Skeletal muscle tissue (tissue), 4 donors: Measurements from ENCODE around the gene CELF1. TPM values are rescaled to one million over a fixed set of nuclear protein-coding genes. Genes with fewer than 3 reads are reported as not detected.
"Not testable (repeated sequence)": the region's sequence is repeated elsewhere in the genome, so short reads cannot be mapped to it uniquely, and the experiment has no call there.

Source experiments
- H3K27ac ChIP-seq: one replicate; pipeline ENCODE4 v1.7.0; 2013; ENCODE audit warnings: mild to moderate bottlenecking, low read depth, low read length, inconsistent platforms
- H3K27me3 ChIP-seq, 3 donors: one replicate each; pipeline ENCODE4 v1.7.0; 2013; ENCODE audit warnings: low read length in 3 of 3; ENCODE audit not compliant: control insufficient read depth in 3 of 3, insufficient read depth in 3 of 3
- H3K36me3 ChIP-seq, 3 donors: one replicate each; pipeline ENCODE4 v1.7.0; 2013; ENCODE audit warnings: low read length in 3 of 3; ENCODE audit not compliant: control insufficient read depth in 3 of 3, insufficient read depth in 3 of 3
- H3K4me1 ChIP-seq, 3 donors: one replicate each; pipeline ENCODE4 v1.7.0; 2013; ENCODE audit warnings: low read length in 3 of 3, mild to moderate bottlenecking in 3 of 3; ENCODE audit not compliant: control insufficient read depth in 3 of 3, insufficient read depth in 3 of 3
- H3K4me3 ChIP-seq, 3 donors: one replicate each; pipeline ENCODE4 v1.7.0; 2013; ENCODE audit warnings: low read length in 3 of 3
- H3K9ac ChIP-seq, 3 donors: one replicate each; pipeline ENCODE4 v1.7.0; 2013; ENCODE audit warnings: low read length in 3 of 3, mild to moderate bottlenecking in 3 of 3, moderate library complexity in 2 of 3, low read depth in 1 of 3
- H3K9me3 ChIP-seq, 3 donors: one replicate each; pipeline ENCODE4 v1.7.0; 2013; ENCODE audit warnings: low read length in 3 of 3; ENCODE audit not compliant: control insufficient read depth in 3 of 3
- total RNA-seq: library from RNA; depleted of rRNA; stranded (reverse); fragments of >200 nt; gene quantifications from one replicate; pipeline ENCODE4 v1.2.3, GENCODE V29; 2014
- donor health status: Osteomylitis.

The CELF1 gene
- total RNA-seq, 1 donor from 2014 or later = 74.6 TPM

DNA sequence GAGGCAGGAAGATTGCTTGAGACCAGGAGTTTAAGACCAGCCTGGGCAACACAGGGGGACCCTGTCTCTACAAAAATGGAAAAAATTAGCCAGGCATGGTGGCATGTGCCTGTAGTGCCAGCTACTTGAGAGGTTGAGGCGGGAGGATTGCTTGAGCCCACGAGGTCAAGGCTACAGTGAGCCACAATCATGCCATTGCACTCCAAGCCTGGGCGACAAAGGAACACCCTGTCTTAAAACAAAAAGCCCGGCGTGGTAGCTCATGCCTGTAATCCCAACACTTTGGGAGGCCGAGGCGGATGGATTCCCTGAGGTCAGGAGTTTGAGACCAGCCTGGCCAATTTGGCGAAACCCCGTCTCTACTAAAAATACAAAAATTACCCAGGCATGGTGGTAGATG, 22.2 kb downstream of the CELF1 start:
- not testable (repeated sequence) for H3K9me3 ChIP-seq, H3K36me3 ChIP-seq, H3K27ac ChIP-seq, H3K9ac ChIP-seq, H3K27me3 ChIP-seq, H3K4me3 ChIP-seq
- peaks cover 10 to 21% (median 19%) of the 10 kb centered on the region in 3 donors for H3K4me1 ChIP-seq

DNA sequence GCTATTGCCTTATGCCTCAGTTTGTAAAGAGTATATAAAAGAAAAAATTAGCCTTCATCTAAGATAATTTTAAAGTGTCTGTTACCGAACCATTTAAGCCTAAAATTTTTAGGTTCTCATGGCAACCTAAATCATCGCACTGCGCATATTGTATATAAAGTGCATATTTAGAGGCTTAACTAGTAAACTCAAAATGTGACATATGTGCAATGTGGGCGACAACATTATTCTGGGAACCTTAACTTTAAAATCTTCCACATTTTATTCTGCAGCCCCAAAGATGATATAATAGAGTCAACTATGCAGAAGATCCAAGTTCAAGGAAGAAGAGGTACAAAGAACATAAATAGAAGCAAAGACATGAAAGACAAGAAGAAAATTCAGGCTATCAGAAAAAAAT, 23.0 kb downstream of the CELF1 start:
- peaks cover 16 to 28% (median 25%) of the 10 kb centered on the region in 3 donors for H3K4me1 ChIP-seq

DNA sequence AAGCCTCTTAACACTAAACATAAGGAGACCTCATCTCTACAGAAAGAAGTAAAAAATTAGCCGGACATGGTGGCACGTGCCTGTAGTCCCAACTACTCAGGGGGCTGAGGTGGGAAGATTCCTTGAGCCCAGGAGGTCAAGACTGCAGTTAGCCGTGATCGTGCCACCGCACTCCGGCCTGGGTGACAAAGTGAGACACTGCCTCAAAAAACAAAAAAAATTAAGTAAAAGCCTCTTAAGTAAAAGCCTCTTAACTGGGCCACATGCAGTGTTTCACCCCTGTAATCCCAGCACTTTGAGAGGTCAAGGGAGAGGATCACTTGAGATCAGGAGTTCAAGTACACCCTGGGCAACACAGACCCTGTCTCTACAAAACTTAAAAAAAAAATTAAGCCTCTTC, 25.7 kb downstream of the CELF1 start:
- Histone ChIP-seq H3K9me3 (no peaks in the 10 kb centered on the region), H3K27ac (no peak overlapping the region), H3K9ac (no peak overlapping the region), H3K36me3 (no peaks in the 10 kb centered on the region), H3K4me1 (peaks cover 26 to 43% (median 34%) of the 10 kb centered on the region in 3 donors), H3K27me3 (no peaks in the 10 kb centered on the region), H3K4me3 (no peak overlapping the region)

More for the DNA sequence above, 23.0 kb downstream of the CELF1 start:
- Histone ChIP-seq H3K27me3 (no peaks in the 10 kb centered on the region), H3K36me3 (no peaks in the 10 kb centered on the region), H3K4me3 (no peak overlapping the region), H3K9me3 (no peaks in the 10 kb centered on the region), H3K9ac (no peak overlapping the region), H3K27ac (no peak overlapping the region)

DNA sequence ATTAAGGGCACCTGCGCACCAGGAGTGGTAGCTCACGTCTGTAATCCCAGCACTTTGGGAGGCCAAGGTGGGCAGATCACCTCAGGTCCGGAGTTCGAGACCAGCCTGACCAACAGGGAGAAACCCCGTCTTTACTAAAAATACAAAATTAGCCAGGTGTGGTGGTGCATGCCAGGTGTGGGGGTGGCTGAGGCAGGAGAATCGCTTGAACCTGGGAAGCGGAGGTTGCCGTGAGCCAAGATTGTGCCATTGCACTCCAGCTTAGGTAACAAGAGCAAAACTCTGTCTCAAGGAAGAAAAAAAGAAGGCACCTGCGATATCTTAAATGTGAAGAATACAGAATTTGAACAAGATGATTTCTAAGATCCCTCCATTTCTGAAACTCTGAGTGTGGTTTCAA, 26.9 kb downstream of the CELF1 start:
- Histone ChIP-seq H3K27ac (peak overlapping the region; percentile 91), H3K4me1 (peaks cover 35 to 41% (median 37%) of the 10 kb centered on the region in 3 donors)
- H3K36me3 ChIP-seq = not testable (repeated sequence)

DNA sequence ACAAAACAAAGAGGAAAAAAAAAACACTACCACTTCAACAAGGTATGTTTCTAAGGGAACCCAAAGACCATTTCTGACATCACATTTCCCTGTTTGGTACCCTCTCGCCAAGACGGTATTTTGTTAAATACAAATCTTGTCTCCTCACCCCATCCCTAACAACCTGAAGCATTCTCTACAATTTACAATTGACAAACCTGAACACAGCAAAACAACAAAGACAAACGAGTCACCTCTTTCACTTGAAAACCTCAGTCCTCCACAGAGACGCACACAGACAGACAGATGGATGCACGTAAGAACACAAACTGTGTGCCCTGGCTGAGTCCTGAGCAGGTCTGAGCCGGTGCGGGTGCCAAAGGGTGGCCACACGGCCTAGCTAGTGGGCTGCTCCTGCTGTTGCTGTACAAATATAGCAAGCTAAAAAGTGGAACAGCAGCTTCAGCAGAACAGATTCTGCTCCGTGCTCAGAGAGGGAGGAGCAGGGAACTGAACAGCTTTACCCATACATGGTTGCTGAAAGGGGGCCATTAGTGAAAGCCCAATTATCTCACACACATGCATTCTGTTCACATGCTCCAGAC, 28.5 kb downstream of the CELF1 start:
- H3K9ac ChIP-seq = peak overlapping the region; percentile 71 to 77 (median 76)
- peaks cover 42 to 44% (median 44%) of the 10 kb centered on the region in 3 donors for H3K4me1 ChIP-seq
- H3K36me3 ChIP-seq = no peaks in the 10 kb centered on the region
- peak overlapping the region; percentile 50 to 61 (median 55) for H3K4me3 ChIP-seq
- no peaks in the 10 kb centered on the region for H3K27me3 ChIP-seq
- peak overlapping the region; percentile 91 for H3K27ac ChIP-seq
- H3K9me3 ChIP-seq = no peaks in the 10 kb centered on the region

More for the DNA sequence above, 26.9 kb downstream of the CELF1 start:
- H3K9me3 ChIP-seq, H3K9ac ChIP-seq, H3K4me3 ChIP-seq, H3K27me3 ChIP-seq: not testable (repeated sequence)

DNA sequence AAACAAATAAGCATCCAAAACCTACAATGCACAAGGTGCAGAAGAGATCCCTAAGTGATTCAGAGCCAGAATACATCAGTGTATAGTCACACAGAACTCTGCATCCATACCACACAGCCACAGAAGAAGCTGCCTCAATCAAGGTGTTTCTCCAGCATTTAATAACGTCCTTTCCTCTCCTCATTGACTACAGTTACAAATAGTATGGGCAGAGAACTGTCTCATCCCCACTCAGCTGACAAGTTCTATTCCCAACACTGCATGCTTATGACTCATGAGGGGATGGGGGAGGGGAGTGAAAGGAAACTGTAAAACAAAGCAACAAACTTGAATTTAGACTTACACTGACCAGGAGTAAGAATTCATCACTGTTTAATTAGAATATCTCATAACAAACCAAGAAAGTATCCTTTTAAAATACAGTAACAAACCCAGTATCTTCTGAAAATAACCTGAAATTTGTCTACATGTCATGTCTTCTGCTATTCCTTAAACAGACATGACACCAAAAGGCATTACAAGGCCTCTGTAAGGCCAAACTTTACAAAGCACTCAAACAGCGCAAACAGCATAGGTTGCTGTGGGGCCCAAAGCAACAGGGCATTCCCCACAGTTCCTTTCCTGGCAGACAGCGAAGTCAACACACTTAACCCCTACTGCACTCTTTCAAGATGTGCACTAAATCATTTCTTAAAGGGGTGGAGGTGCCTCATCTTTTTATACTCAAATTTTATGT, 29.3 kb downstream of the CELF1 start:
- Histone ChIP-seq H3K27me3 (no peaks in the 10 kb centered on the region), H3K9ac (peak overlapping the region; percentile 63 to 77 (median 76)), H3K4me3 (peak overlapping the region; percentile 55 to 61 (median 61)), H3K36me3 (no peaks in the 10 kb centered on the region), H3K9me3 (no peaks in the 10 kb centered on the region), H3K27ac (peak overlapping the region; percentile 91), H3K4me1 (peaks cover 47 to 49% (median 49%) of the 10 kb centered on the region in 3 donors)

DNA sequence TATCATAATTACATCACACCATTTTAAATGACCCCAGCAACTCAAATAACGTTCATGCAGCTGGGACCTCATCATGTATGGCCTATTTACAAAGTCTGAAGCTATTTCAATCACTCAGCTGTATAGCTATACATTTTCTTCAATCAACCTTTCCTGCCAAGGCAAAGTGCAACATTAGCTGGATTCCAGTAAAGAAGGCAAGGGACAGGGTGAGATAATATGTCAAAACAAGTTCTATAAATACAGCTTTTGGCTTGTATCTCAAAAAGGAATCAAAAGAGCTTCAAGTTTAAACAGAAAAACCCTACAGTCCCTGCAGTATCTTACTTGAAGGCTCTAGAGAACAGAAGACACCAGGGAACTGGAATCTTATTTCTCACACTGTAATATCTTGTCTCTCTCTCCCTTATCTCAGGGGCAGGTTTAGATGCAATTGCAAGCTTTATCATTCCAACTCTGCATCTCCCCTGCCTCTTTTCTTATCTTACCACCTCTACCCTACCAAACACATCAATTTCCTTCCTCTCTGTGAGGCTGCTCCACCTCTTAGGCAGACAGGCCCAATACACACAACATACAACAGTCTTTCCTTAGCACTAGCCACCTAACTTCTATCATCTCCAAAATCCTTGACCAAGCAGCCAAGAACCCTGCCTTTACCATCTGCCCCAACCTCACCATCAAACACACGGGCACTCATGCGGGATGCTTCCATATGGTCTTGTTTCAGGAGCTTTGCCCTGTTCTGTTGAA, 34.5 kb downstream of the CELF1 start:
- Histone ChIP-seq H3K27ac (peak overlapping the region; percentile 65), H3K9ac (peak overlapping the region; percentile 1 to 68 (median 15)), H3K4me1 (peaks cover 54 to 58% (median 57%) of the 10 kb centered on the region in 3 donors), H3K9me3 (no peaks in the 10 kb centered on the region), H3K27me3 (no peaks in the 10 kb centered on the region), H3K36me3 (no peaks in the 10 kb centered on the region), H3K4me3 (peak overlapping the region in 2 of 3 donors; percentile 4)

DNA sequence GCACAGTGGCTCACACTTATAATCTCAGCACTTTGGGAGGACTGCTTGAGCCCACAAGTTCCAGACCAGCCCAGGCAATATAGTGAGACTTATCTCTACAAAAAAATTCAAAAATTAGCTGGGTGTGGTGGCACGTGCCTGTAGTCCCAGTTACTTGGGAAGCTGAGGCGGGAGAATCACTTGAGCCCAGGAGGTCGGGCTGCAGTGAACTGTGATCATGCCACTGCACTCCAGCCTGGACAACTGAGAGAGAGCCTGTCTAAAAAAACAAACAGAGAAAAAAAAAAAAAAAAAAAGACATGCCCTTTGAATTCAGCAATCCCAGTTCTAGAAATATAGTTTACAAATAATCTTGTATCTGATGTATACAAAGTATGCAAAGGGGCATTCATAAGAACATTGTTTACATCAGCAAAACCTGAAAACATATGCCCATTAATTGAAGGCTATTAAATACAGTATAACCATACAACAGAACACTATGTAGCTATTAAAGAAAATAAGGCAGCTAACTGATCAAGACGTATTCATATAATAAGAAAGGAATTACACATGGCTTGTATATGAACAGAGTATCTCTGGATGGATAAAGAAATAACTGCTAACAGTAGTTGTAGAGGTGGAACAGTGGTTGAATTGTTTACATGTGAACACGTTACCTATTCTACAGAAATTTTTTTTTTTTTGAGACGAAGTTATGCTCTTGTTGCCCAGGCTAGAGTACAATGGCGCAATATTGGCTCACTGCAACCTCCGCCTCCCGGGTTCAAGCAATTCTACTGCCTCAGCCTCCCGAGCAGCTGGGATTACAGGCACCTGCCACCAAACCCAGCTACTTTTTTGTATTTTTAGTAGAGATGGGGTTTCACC, 35.7 kb downstream of the CELF1 start:
- H3K4me3 ChIP-seq = no peak overlapping the region
- H3K9me3 ChIP-seq = no peaks in the 10 kb centered on the region
- no peaks in the 10 kb centered on the region for H3K27me3 ChIP-seq
- H3K4me1 ChIP-seq = peaks cover 47 to 54% (median 49%) of the 10 kb centered on the region in 3 donors
- H3K27ac ChIP-seq = peak overlapping the region; percentile 65
- no peaks in the 10 kb centered on the region for H3K36me3 ChIP-seq
- H3K9ac ChIP-seq = no peak overlapping the region

DNA sequence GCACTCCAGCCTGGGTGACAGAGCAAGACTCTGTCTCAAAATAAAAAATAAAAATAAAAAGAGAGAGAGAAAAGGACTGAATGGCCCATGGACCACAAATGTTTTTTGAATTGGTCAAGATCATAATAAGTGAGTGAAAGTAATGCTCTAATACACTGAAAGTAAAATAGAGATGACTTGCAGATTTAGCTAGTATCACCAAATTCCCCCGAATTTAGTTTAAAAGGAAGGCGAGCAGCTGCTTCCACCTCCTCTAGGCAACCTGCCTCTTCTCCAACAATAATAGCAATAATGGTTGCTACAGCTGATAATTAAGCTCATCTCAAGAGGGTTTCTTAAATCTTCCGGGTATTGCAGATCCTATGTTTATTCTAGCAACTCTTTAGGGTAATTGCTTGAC, 36.8 kb downstream of the CELF1 start:
- H3K27ac ChIP-seq = peak overlapping the region; percentile 60
- H3K27me3 ChIP-seq = no peaks in the 10 kb centered on the region
- no peak overlapping the region for H3K9ac ChIP-seq
- no peaks in the 10 kb centered on the region for H3K9me3 ChIP-seq
- peaks cover 50 to 53% (median 51%) of the 10 kb centered on the region in 3 donors for H3K4me1 ChIP-seq
- no peak overlapping the region for H3K4me3 ChIP-seq
- no peaks in the 10 kb centered on the region for H3K36me3 ChIP-seq
